Mesenteric fat pad (tissue), 1 donor: ENCODE results near the gene CCNJL. TPM values are rescaled to one million over a fixed set of nuclear protein-coding genes. Genes with fewer than 3 reads are reported as not detected.
"Not testable (repeated sequence)": the region's sequence is repeated elsewhere in the genome, so short reads cannot be mapped to it uniquely, and the experiment has no call there.

Experiments
- DNase-seq: peaks from one replicate; pipeline ENCODE4 v3.0.0-alpha.2; 2020; ENCODE audit warnings: low spot score
- long read RNA-seq: library from polyadenylated mRNA; unstranded; transcript quantifications from one replicate; pipeline ENCODE4 v2.0.0, GENCODE V29; 2020
- total RNA-seq: library from RNA; stranded (reverse); fragmentation: NEBNext Ultra II Directional; extraction: Animal tissue kit (Norgen Biotek cat#: 25700); gene quantifications from one replicate; pipeline ENCODE4 v1.2.1, GENCODE V29; 2021
- donor health status: DM: yes; HTN: yes; CAD: no.

CCNJL gene
- total RNA-seq: 0.80 TPM
- long read RNA-seq, partial matches to known transcripts: 2 of 2 reads
- long read RNA-seq, other reads (novel, unspliced or antisense): 0 of 2 reads

- DNase-seq: no peak
These were observed at the start of gene CCNJL for GRCh38 chr5:160312134-160312959. Gene CCNJL, minus strand, starts transcription at chr5:160312564. Its CDS starts 641 bp downstream, at chr5:160311923.

- DNase-seq: no peak
These were observed 49.4 kb upstream of the CCNJL start for GRCh38 chr5:160361624-160362228.

DNA sequence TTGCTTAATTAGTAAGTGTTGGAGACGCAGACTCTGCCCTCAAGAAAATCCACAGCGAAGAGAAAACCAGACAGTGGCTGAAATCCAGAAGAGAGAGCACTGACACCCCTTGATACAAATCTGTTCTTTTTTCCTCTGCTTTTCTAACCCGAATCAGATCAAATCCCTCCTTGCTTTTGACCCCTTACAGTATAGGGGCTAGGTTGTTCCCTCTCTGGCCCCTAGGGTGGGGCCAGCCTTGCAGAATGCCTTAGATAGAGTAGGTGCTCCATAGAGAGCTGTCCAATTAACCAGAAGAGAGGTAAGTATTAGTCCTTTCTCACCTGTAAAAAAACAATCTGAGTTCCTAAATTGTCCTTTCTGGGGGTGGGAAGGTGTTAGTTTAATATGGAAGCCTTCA lies 47.9 kb upstream of the CCNJL start:
- no peak for DNase-seq

DNA sequence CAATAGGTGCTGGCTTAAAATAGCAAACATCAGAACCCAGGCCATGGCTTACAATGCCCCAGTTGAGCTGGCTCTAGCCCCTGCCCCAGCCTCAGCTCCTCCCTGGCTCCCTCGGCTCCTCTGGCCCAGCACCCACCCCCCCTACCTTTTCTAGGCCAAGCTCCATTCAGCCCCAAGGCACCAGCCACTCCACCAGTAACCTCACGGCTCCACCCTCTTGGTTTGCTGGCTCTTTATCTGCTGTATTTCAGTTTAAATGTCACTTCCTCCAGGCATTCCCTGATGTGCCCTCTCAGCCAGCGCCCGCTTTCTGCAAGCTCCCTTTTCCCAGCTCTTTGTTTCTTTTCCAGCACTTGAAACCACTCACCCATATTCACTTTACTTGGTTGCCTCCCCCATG lies 47.5 kb upstream of the CCNJL start:
- DNase-seq: no peak

GRCh38 chr5:160359242-160359641 lies 46.9 kb upstream of the CCNJL start:
- no peak for DNase-seq

GRCh38 chr5:160357861-160358411 lies 45.6 kb upstream of the CCNJL start:
- no peak for DNase-seq

DNA sequence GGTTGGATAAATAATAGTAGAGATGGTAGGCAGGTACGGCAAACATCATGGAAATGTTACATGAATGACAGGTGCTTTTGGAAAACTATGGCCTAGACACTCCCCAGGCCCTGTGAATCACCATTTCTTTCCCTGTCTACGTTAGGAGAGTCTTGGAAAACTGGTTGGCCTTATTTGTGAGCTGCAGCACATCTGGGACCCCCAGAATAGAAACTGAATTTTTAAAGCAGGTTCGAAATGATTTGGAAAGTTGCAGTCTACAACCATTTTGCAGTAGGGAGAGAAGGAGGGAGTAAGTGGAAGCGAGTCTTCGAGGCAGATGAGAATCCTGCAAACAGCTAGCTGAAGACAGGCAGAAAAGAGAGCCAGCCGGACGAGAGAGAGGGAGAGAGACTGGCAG lies 45.0 kb upstream of the CCNJL start:
- DNase-seq: no peak

DNA sequence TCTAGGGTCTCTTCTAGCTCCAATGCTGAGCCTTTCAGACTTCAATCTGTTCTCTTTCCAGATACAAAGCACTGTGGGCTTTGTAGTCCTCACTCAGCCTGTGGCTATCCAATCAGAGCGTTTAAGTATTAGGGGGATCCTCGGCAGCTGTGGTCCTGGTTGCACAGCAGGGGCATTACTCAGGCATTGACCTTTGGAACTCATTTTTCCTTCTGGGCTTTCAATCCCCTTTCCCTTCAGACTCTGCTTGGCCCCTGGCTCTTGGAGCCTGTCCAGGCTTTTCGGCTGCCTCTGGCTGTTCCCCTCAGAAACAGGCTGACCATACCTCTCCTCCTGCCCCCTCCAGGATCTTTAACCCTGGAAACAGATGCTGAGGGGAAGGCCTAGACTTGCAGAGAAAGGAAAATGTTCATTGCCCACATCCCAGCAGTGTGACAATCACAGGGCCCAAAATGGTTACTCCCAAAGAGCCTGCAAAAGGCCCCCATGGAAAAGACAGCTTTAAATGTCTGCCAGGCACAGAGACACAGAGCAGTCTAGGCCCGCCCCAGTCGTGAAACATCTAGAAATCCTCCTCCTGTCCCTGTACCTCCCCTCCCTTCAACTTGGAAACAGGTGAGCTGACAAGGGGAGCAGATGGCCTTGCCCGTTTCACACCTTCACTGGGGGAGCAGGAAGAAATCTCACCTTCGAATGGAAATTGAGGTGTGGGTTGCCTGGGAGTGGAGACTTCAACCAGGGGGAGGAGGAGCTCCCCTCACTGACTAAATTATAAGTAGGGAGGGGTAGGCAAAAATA lies 44.4 kb upstream of the CCNJL start:
- DNase-seq: no peak

DNA sequence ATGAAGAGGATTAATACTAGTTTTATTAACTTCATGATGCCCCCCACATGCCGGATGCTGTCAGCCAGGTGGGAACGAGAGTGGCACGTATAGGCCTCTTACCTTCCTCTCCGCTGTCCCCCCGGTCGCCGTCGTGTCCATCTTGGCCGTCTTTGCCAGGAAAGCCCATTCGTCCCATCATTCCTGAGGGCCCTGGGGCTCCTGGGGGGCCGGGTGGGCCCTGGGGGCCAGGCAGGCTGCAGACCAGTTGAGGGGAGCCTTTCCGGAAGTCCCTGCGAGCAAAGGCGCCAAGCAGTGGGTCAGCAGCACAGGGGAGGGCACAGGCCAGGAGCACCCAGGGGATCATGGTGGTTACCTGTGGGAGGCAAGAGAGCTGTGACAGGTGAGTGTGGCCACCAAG lies 42.3 kb upstream of the CCNJL start:
- DNase-seq: no peak

- DNase-seq: peak; percentile 53
These were observed 41.0 kb upstream of the CCNJL start for GRCh38 chr5:160353379-160353778.

GRCh38 chr5:160352308-160352707 lies 39.9 kb upstream of the CCNJL start:
- DNase-seq: no peak

DNA sequence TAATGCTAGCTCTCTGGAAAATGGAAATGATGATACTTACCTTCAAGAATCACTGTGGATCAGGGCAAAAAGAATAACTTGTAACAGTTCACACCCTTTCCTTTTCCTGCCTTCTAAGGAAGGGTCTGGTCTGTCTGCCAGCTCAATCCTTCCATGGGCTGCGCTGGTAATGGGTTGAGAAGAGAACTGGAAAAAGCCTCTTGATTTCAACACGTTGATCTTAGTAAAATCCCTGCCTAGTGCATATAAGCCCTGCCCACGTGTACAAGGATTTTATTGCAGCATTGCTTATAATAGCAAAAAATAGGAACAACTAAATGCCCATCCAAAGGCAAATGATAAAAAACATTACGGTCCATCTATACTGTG lies 37.6 kb upstream of the CCNJL start:
- DNase-seq: no peak

- DNase-seq: no peak
These were observed 37.0 kb upstream of the CCNJL start for GRCh38 chr5:160349249-160349934.

GRCh38 chr5:160348080-160348479 lies 35.7 kb upstream of the CCNJL start:
- no peak for DNase-seq

DNA sequence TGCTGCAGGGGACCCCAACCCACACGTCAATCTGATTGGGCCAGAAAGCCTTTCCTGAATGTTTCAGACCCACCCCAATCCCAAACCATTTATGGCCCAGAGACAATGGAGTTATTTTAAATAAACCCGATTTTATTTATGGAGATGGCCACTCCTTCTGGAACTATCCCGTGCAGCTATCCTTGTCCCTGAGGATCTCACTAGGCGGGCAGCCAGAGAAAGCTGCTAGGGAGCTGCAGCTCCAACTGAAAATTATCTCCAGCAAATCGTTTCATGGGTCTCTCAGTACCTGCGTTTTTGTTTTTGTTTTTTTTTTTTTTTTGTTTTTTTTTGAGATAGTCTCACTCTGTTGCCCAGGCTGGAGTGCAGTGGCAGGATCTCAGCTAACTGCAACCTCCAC lies 35.1 kb upstream of the CCNJL start:
- no peak for DNase-seq

DNA sequence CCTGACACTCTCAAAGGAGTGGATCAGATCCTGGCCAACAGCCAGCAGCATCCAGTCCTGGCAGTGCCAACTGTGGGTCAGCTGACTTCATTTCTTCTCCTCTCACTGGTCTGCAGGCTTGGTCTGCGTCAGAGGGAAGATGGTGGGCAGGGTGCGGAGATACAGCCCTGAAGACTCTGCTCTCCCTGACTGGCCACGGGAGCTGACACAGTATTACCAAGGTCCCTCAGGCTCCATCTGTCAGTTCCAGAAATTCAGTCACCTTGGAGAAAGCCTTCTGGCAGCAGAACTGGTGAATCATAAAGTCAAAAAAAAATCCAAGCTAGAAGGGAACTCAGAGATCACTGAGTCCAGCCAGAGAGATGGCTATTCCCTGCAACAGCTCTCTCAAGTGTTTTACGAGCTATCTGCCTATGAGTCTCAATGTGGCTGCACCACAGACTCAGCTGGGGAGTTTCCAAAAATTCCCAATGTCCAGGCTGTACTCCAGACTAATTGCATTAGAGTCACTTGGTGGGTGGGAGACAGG lies 30.1 kb upstream of the CCNJL start:
- no peak for DNase-seq

- DNase-seq: no peak
These were observed 29.0 kb upstream of the CCNJL start for GRCh38 chr5:160341309-160341870.

GRCh38 chr5:160340513-160340912 lies 28.1 kb upstream of the CCNJL start:
- not testable (repeated sequence) for DNase-seq

DNA sequence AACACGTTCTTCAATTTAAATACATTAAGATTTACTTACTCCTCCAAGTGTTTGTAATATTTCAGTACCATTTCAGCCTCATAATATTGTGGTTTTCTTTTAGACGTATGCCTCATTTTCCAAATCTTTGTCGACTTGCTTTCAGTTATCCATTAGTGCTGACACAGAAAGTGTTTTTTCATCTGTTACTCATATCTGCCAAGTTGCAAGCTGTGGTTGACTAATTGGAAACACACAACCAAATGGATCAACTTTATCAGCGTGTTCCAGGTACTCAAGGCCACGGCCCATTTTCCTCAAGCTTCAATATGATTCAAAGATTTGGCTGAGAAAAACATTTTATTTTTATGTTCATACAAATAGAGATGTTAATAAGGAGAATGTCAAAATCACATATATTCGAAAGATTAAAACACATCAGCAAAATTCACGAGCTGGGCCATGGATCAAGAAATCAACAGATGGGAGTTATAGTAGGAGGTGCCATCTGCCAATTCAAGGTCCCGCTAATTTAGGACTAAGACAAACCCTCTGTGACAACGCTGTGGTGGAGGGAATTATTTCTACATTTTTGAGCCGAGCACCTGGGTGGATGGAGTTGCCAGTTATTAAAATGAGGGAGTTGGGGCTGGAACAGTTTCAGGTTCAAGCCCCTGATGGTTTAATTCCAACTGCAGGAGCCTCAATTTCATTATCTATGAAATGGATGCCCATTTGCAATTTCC lies 27.2 kb upstream of the CCNJL start:
- DNase-seq: no peak

DNA sequence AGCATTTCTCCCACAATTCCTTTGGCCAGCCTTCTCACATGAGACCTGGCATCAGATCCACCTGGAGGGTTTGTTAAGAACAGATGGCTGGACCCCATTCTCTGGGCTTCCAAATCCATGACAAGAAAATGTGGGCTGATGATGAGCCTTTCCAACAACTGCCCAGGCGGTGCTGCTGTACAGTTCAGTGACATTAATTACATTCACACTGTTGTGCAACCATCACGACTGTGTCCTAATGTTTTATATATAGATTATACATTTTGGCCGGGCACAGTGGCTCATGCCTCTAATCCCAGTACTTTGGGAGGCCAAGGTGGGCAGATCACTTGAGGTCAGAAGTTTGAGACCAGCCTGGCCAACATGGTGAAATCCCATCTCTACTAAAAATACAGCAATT lies 22.4 kb upstream of the CCNJL start:
- DNase-seq: not testable (repeated sequence)
